Central memory CD4-positive, alpha-beta T cell (primary cell): ENCODE data around the gene IL20.

Experiments used
- DNase-seq: peaks from one replicate; pipeline ENCODE4 v3.0.0; 2022
- total RNA-seq, 3 experiments: gene quantifications; one replicate each; lab custom pipeline; 2026; lab: John Stamatoyannopoulos, UW

Gene IL20
- total RNA-seq = 0 reads per million in 3 experiments

GRCh38 chr1:206864939-206865671, at the start of gene IL20:
TSS of gene IL20 (plus strand) at chr1:206865623. CDS start at chr1:206865853, 230 bp downstream.
- peak; percentile 73 for DNase-seq

- peak; percentile 60 for DNase-seq
These were observed 48.8 kb upstream of the IL20 start for GRCh38 chr1:206816390-206817287.

- no peak for DNase-seq
These were observed 43.9 kb upstream of the IL20 start for GRCh38 chr1:206821493-206821892.

GRCh38 chr1:206823727-206824126, 41.7 kb upstream of the IL20 start:
- no peak for DNase-seq

GRCh38 chr1:206824331-206824730, 41.1 kb upstream of the IL20 start:
- no peak for DNase-seq

- no peak for DNase-seq
These were observed 39.0 kb upstream of the IL20 start for GRCh38 chr1:206826394-206826793.

- DNase-seq = no peak
These were observed 37.4 kb upstream of the IL20 start for GRCh38 chr1:206828061-206828460.

- DNase-seq = no peak
These were observed 36.7 kb upstream of the IL20 start for GRCh38 chr1:206828765-206829164.

GRCh38 chr1:206829282-206829681, 36.1 kb upstream of the IL20 start:
- DNase-seq = no peak

- DNase-seq = no peak
These were observed 35.5 kb upstream of the IL20 start for GRCh38 chr1:206829875-206830274.

GRCh38 chr1:206831650-206832049, 33.8 kb upstream of the IL20 start:
- no peak for DNase-seq

GRCh38 chr1:206832352-206832880, 33.0 kb upstream of the IL20 start:
- no peak for DNase-seq

- no peak for DNase-seq
These were observed 32.2 kb upstream of the IL20 start for GRCh38 chr1:206833106-206833680.

GRCh38 chr1:206833801-206834200, 31.6 kb upstream of the IL20 start:
- no peak for DNase-seq

- DNase-seq = no peak
These were observed 31.2 kb upstream of the IL20 start for GRCh38 chr1:206834217-206834616.

GRCh38 chr1:206834711-206835110, 30.7 kb upstream of the IL20 start:
- no peak for DNase-seq

- DNase-seq = no peak
These were observed 30.2 kb upstream of the IL20 start for GRCh38 chr1:206835186-206835585.

- DNase-seq = no peak
These were observed 29.3 kb upstream of the IL20 start for GRCh38 chr1:206836111-206836510.

GRCh38 chr1:206839006-206839560, 26.3 kb upstream of the IL20 start:
- no peak for DNase-seq

GRCh38 chr1:206839857-206840256, 25.6 kb upstream of the IL20 start:
- DNase-seq = no peak

GRCh38 chr1:206841609-206842323, 23.7 kb upstream of the IL20 start:
- DNase-seq = no peak

- no peak for DNase-seq
These were observed 22.6 kb upstream of the IL20 start for GRCh38 chr1:206842854-206843253.
